Natural killer cell (primary cell): ENCODE data around the gene CES3. TPM values are rescaled to one million over a fixed set of nuclear protein-coding genes. Genes with fewer than 3 reads are reported as not detected.

Source experiments
- ATAC-seq, 3 donors: fragments of 150-1000 bp in 2 of 3; fragments of 200-7000 bp in 1 of 3; cut with Tn5 transposase; 1 replicate in 1 of 3; 2 replicates in 2 of 3; pipeline ENCODE4 v1.10.0; 2021; ENCODE audit warnings: mild to moderate bottlenecking in 2 of 3, moderate library complexity in 2 of 3
- DNase-seq, 2 donors: peaks; one replicate each; pipeline versions ENCODE4 v3.0.0 to v3.0.0-alpha.2; 2013 to 2021; ENCODE audit warnings: mixed read lengths in 1 of 2
- H3K27ac ChIP-seq: one replicate; pipeline ENCODE4 v1.5.1; 2013; ENCODE audit warnings: mild to moderate bottlenecking, low read length
- H3K27me3 ChIP-seq: one replicate; pipeline ENCODE4 v1.6.1; 2013; ENCODE audit warnings: low read length; ENCODE audit not compliant: control insufficient read depth, insufficient read depth
- H3K36me3 ChIP-seq: one replicate; pipeline ENCODE4 v1.6.1; 2013; ENCODE audit warnings: low read length; ENCODE audit not compliant: control insufficient read depth, insufficient read depth
- H3K4me1 ChIP-seq: one replicate; pipeline ENCODE4 v1.6.1; 2013; ENCODE audit warnings: low read length; ENCODE audit not compliant: control insufficient read depth, insufficient read depth
- H3K4me3 ChIP-seq: one replicate; pipeline ENCODE4 v1.5.1; 2013; ENCODE audit warnings: low read length
- H3K9me3 ChIP-seq: one replicate; pipeline ENCODE4 v1.6.1; 2013; ENCODE audit warnings: low read length; ENCODE audit not compliant: control insufficient read depth, insufficient read depth
- H3K27ac Mint-ChIP-seq, 2 donors: one replicate each; pipeline ENCODE4 v1.8.0; 2022; ENCODE audit warnings: mild to moderate bottlenecking in 2 of 2, mixed read lengths in 2 of 2, moderate library complexity in 1 of 2
- H3K27me3 Mint-ChIP-seq, 2 donors: one replicate each; pipeline ENCODE4 v1.8.0; 2022; ENCODE audit warnings: low read depth in 2 of 2, mixed read lengths in 2 of 2
- H3K36me3 Mint-ChIP-seq: one replicate; pipeline ENCODE4 v1.8.0; 2022; ENCODE audit warnings: mixed read lengths
- H3K4me1 Mint-ChIP-seq, 2 donors: one replicate each; pipeline ENCODE4 v1.8.0; 2022; ENCODE audit warnings: mixed read lengths in 2 of 2
- H3K4me3 Mint-ChIP-seq: one replicate; pipeline ENCODE4 v1.8.0; 2022; ENCODE audit warnings: mild to moderate bottlenecking, moderate library complexity, mixed read lengths
- H3K9me3 Mint-ChIP-seq, 2 donors: one replicate each; pipeline ENCODE4 v1.8.0; 2022; ENCODE audit warnings: mixed read lengths in 2 of 2
- CTCF ChIP-seq: fragments of 200-600 bp; IDR thresholded peaks from one replicate; pipeline ENCODE4 v1.8.0; 2022; ENCODE audit warnings: antibody characterized with exemption
- WGBS: methylation state at CpG from one replicate; pipeline ENCODE4 v1.1.7; 2013; ENCODE audit warnings: missing lambda C conversion rate; ENCODE audit not compliant: insufficient coverage; 5-methylcytosine and 5-hydroxymethylcytosine counted together
- intact Hi-C: fragments of 100-400 bp; cut with micrococcal nuclease; formaldehyde crosslinking; loops from one replicate; pipeline ENCODE4 v1.14.2; 2022
- total RNA-seq, 4 donors: library from RNA; stranded (reverse); fragments of 120-200 nt in 1 of 4; gene quantifications; one replicate each; pipeline versions ENCODE4 v1.2.3 to v1.2.4, GENCODE V29; 2013 to 2022

Gene CES3
- total RNA-seq, 3 donors from 2014 or later (not counting 1 experiment from before 2014, with no cell fraction given), result 0.19 to 0.95 (median 0.27) TPM

GRCh38 chr16:66914541-66914940, 46.5 kb upstream of the CES3 start:
- Histone ChIP-seq H3K36me3 (no peaks in the 10 kb centered on the region), H3K4me3 (no peak overlapping the region), H3K9me3 (no peaks in the 10 kb centered on the region), H3K27ac (no peak overlapping the region), H3K4me1 (no peaks in the 10 kb centered on the region), H3K27me3 (no peaks in the 10 kb centered on the region)
- Mint-ChIP-seq H3K4me1 (no peaks in the 10 kb centered on the region), H3K4me3 (no peak overlapping the region), H3K9me3 (no peaks in the 10 kb centered on the region), H3K27ac (no peak overlapping the region), H3K27me3 (peaks cover 0 to 6% of the 10 kb centered on the region in 2 donors), H3K36me3 (no peaks in the 10 kb centered on the region)
- intact Hi-C loops, result no loop called here
- ATAC-seq (no peak), DNase-seq (no peak)
- WGBS, result over 99% methylated on average over 7 of the region's 7 CpGs
- no peak for TF ChIP-seq CTCF

GRCh38 chr16:66915041-66915440, 46.0 kb upstream of the CES3 start:
- no peak overlapping the region for H3K27ac Mint-ChIP-seq
- Histone ChIP-seq H3K27ac (no peak overlapping the region), H3K4me3 (no peak overlapping the region), H3K27me3 (peaks cover under 1% of the 10 kb centered on the region), H3K9me3 (no peaks in the 10 kb centered on the region), H3K36me3 (no peaks in the 10 kb centered on the region), H3K4me1 (no peaks in the 10 kb centered on the region)
- no peaks in the 10 kb centered on the region for H3K36me3 Mint-ChIP-seq
- no peak overlapping the region for H3K4me3 Mint-ChIP-seq
- H3K9me3 Mint-ChIP-seq, result no peaks in the 10 kb centered on the region
- TF ChIP-seq CTCF, result no peak
- 85% methylated on average over 6 of the region's 7 CpGs for WGBS
- H3K27me3 Mint-ChIP-seq, result peaks cover 0 to 6% of the 10 kb centered on the region in 2 donors
- no peaks in the 10 kb centered on the region for H3K4me1 Mint-ChIP-seq
- ATAC-seq (no peak), DNase-seq (no peak)
- intact Hi-C loops, result no loop called here

- Mint-ChIP-seq H3K27me3 (peaks cover 0 to 13% of the 10 kb centered on the region in 2 donors), H3K9me3 (no peaks in the 10 kb centered on the region), H3K4me3 (no peak overlapping the region), H3K36me3 (no peaks in the 10 kb centered on the region), H3K4me1 (no peaks in the 10 kb centered on the region), H3K27ac (no peak overlapping the region)
- peaks cover 6% of the 10 kb centered on the region for H3K27me3 ChIP-seq
- H3K4me3 ChIP-seq, result no peak overlapping the region
- 87% methylated on average over 6 of the region's 6 CpGs for WGBS
- TF ChIP-seq CTCF, result no peak
- no peaks in the 10 kb centered on the region for H3K36me3 ChIP-seq
- no peak overlapping the region for H3K27ac ChIP-seq
- intact Hi-C loops, result no loop called here
- DNase-seq, result no peak
- no peak for ATAC-seq
- H3K4me1 ChIP-seq, result no peaks in the 10 kb centered on the region
- H3K9me3 ChIP-seq, result no peaks in the 10 kb centered on the region
Observed at GRCh38 chr16:66916518-66916917, 44.5 kb upstream of the CES3 start.

GRCh38 chr16:66917741-66918140, 43.3 kb upstream of the CES3 start:
- Histone ChIP-seq H3K9me3 (no peaks in the 10 kb centered on the region), H3K4me3 (no peak overlapping the region), H3K27me3 (peaks cover 6% of the 10 kb centered on the region), H3K27ac (no peak overlapping the region), H3K36me3 (no peaks in the 10 kb centered on the region), H3K4me1 (no peaks in the 10 kb centered on the region)
- Mint-ChIP-seq H3K4me3 (no peak overlapping the region), H3K27ac (no peak overlapping the region), H3K27me3 (peaks cover 0 to 13% of the 10 kb centered on the region in 2 donors), H3K9me3 (no peaks in the 10 kb centered on the region), H3K36me3 (no peaks in the 10 kb centered on the region), H3K4me1 (no peaks in the 10 kb centered on the region)
- WGBS, result 90% methylated on average over 8 of the region's 9 CpGs
- ATAC-seq, result no peak
- no peak for TF ChIP-seq CTCF
- no peak for DNase-seq
- intact Hi-C loops, result no loop called here
